ENCODE measurements around the gene ALG12.

Gene ALG12

DNA sequence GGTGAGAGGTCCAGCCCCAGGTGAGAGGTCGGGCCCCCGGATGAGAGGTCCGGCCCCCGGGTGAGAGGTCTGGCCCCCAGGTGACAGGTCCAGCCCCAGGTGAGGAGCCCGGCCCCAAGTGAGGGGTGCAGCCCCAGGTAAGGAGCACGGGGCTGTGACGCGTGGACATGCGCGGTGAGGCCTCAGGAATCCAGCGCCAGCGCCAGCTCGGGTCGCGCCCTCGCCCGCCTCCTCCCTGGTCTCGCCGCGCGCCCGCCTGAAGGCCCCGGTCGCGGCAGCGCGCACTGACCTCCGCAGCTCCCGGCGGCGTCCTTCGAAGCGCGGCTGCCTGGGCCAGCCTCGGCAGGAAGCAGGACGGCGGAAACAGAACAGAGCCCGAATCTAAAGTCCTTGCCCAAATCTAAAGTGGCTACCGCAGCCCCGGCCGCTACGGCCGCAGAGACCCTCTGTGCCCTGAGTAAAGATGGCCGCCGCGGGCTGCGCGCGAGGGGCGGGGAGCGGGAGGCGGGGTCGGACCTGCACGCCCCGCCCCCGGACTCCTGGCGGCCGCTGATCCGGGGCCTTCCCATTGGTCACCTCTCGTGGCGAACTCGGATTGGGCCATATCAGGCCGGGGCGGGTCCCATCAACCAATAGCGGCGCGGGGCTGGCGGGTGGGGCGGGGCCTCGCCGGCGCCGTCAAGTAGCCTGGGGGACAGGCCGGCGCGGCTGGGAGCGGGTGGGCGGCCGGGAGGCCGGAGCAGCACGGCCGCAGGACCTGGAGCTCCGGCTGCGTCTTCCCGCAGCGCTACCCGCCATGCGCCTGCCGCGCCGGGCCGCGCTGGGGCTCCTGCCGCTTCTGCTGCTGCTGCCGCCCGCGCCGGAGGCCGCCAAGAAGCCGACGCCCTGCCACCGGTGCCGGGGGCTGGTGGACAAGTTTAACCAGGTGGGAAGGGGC is at the start of gene ALG12, which contains the start of gene CRELD2:
Gene ALG12 (minus strand): TSS at position 465 of the 937 bp plus-strand sequence. CDS start 4,673 bp downstream, outside the sequence.
Gene CRELD2 (plus strand): TSS at position 661 of the 937 bp plus-strand sequence. CDS start 136 bp downstream, at position 797.
- peak; percentile 94 for DNase-seq (ENCODE audit: low read depth, low spot score)

DNA sequence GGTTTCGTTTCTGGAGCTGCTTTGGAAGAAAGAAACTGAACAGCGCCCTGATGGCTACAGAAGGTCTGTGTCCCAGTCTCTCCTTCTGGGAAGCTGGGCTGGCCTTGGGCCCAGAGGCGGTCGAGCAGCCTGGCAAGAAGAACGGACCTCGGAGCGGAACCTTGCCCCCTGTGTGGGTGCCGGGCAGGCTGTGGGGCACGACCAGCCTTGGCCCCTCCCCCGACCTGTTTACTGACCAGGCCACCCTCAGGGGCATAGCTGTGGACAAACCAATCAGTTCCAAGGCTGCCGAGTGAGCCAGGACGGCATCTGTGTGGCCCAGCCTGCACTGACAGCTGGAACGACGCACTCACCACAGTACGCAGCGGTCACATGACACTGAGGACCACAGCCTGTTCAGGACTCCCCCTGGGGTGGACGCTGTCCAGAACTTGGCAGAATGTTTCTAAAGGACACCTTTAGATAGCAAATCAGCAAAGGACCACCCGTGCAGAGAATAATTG is 49.5 kb upstream of the ALG12 start:
- DNase-seq (ENCODE audit: low read depth, low spot score) = no peak

DNA sequence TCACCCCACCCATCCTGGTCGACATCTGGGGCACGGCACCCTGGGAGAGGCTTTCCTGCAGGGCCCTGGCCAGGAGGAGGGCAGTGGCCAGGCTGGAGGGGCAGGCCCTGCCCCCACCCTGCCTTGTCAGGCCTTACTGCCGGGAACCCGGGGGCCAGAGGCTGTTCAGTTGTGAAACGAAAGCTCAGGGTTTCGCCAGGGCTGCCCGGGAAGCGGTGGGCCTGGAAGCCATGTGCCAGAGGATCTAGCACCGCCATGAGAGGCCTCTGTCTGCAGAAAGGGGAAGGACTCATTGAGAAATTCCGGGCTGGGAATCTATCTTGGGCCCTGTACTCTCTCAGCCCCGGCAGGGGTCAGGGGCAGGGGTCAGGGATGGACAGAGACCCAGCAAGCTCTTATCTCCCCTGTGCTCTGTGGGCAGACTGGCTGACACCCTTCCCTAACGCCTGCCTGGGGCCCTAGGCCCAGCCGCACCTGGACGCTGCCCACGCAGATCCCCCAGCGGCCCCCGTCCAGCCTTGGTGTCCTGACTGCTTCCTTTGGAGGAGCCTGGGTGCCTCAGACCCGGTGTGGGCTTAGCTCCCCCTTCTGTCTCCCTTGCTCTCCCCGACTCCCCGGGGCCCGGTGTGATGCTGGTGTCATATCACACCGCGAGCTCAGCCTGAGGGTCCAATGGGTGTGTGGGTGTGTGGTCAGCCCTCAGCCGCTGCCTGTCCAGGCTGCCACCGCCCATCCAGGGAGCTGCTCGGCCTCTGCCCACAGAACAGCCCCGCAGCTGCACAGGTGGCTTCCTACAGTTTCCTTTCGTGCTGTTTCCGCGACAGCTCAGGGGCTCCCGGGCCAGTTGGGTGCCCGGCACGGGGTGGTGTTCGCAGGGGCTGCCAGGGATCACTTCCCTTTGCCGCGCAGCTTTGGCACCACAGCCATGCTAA is 48.8 kb upstream of the ALG12 start:
- no peak for DNase-seq (ENCODE audit: low read depth, low spot score)

DNA sequence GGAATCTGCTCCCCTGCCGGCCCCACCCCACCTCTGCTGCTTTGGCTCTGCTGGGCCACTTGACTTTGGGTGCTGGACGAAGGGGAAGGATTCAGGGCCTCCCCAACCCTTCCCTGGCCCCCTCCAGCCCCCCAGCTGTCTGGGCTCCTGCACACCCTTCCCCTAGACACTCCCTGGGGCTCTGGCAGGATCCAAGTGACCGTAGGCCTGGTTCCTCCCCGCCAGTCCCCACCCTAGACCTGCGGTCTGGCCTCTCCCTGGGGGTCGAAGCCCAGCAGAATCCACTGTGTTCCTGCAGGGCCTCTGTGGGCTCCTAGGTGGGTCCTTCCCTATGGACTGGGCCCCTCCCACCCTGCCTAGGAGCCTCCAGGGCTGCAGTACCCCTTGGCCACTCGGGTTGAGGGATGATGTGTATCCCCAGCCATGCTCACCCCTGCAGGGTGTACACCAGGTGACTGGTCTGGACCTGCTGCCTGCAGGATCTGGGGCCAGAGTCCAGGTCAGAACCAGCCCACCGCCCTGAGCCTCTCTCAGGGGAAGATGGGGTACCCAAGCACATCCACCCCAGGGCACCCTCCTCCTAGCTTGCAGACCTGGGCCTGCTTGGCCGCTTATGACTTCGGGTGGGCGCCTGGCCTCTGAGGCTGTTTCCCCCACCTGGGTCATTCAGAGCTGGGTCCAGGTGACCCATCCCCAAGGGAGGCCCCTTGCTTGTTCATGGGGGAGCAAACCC is 48.0 kb upstream of the ALG12 start:
- DNase-seq (ENCODE audit: low read depth, low spot score) = no peak

DNA sequence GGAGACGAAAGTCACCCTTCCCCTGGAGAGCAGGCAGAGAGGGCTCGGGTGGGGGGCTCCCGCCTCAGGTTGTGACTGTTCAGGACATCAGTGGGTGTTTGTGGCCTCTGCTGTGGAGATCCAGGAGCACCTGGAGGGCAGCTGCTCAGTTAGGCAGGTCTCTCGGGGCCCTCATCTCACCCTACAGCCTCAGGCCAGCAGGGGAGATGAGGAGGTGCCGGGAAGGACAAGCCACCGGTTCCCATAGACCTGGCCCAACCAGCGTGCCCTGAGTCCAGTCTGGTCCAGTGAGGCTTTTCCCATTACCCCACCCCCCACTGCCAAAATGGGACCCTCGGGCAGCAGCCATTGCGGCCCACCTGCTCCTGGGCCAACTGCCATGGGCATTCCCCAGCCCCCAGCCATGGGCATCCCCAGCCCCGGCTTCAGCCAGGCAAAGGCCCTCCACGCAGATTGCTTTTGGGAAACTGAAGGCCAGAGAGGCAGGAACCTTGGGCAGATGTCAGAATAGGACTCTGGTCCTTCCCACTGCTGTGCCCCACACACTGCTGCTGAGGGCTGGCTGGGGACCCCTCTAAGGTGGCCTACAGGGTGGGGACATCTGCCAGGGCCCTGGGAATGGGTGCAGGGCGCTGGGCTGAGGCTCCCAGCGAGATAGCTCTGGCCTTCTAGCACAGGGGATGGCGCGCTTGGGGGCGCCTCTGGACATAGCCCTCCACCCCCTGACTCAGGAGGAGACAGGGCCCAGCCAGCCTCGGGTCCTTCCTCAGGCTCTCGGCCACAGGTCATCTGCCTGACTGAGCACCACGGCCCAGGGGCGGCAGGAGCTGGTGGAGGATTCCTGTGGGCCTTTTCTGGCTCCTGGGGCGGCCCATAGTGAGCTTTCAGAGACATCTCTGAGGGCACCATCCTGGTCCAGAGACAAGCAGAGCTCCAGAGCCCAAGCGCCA is 47.1 kb upstream of the ALG12 start:
- no peak for DNase-seq (ENCODE audit: low read depth, low spot score)

DNA sequence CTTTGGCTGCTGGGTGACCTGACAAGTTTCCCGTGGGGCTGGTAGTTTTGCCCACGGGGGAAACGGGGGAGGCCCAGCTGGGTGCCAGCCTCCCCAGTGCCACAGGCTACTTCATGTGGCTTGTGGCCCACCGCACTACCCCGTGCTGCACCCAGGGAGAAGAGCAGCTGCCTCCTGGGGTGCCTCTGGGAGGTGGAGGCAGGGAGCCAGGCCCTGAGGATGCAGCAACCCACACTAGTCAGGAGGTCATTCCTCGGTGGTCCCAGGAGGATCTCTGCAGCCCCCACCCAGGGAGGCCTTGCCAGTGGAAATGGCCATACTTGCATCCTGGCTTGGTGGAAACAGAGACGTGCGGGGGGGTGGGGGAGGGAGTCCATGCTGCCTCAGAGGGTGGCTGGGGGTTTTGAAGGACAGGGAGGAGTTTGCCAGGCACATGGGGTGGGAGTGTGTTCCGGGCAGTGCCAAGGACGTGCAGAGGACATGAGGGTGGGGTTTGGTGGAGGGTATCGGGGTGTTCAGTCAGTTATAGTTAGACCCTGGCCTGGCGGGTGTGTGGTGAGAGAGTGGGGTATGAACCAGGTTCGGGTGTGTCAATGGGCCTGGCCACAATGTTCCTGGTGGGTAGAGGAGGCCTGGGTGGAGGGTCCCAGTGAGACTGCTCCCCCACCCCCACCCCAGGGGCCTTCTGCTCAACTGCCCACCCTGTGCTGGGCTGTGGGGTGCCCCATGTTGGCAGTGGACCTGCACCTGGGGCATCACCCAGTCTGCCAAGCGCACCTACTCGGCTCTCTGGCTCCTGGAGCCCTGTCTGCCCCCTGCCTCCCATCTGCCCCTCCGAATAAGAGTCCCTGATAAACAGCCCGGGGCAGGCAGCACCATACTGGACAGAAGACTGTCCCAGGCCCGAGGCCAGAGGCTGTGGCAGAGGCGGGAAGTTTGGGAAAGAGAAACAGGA is 46.2 kb upstream of the ALG12 start:
- no peak for DNase-seq (ENCODE audit: low read depth, low spot score)

DNA sequence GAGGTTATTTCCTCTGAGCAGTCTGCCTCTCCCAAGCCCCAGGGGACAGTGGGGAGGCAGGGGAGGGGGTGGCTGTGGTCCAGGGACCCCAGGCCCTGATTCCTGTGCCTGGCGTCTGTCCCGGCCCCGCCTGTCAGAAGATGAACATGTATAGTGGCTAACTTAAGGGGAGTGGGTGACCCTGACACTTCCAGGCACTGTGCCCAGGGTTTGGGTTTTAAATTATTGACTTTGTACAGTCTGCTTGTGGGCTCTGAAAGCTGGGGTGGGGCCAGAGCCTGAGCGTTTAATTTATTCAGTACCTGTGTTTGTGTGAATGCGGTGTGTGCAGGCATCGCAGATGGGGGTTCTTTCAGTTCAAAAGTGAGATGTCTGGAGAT is 45.4 kb upstream of the ALG12 start:
- DNase-seq (ENCODE audit: low read depth, low spot score) = no peak

DNA sequence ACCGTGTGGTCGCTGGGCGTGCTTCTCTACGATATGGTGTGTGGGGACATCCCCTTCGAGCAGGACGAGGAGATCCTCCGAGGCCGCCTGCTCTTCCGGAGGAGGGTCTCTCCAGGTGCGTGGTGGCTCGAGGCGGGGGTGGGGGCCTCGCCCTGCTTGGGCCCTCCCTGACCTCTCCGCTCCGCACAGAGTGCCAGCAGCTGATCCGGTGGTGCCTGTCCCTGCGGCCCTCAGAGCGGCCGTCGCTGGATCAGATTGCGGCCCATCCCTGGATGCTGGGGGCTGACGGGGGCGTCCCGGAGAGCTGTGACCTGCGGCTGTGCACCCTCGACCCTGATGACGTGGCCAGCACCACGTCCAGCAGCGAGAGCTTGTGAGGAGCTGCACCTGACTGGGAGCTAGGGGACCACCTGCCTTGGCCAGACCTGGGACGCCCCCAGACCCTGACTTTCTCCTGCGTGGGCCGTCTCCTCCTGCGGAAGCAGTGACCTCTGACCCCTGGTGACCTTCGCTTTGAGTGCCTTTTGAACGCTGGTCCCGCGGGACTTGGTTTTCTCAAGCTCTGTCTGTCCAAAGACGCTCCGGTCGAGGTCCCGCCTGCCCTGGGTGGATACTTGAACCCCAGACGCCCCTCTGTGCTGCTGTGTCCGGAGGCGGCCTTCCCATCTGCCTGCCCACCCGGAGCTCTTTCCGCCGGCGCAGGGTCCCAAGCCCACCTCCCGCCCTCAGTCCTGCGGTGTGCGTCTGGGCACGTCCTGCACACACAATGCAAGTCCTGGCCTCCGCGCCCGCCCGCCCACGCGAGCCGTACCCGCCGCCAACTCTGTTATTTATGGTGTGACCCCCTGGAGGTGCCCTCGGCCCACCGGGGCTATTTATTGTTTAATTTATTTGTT is 44.8 kb upstream of the ALG12 start:
- no peak for DNase-seq (ENCODE audit: low read depth, low spot score)

DNA sequence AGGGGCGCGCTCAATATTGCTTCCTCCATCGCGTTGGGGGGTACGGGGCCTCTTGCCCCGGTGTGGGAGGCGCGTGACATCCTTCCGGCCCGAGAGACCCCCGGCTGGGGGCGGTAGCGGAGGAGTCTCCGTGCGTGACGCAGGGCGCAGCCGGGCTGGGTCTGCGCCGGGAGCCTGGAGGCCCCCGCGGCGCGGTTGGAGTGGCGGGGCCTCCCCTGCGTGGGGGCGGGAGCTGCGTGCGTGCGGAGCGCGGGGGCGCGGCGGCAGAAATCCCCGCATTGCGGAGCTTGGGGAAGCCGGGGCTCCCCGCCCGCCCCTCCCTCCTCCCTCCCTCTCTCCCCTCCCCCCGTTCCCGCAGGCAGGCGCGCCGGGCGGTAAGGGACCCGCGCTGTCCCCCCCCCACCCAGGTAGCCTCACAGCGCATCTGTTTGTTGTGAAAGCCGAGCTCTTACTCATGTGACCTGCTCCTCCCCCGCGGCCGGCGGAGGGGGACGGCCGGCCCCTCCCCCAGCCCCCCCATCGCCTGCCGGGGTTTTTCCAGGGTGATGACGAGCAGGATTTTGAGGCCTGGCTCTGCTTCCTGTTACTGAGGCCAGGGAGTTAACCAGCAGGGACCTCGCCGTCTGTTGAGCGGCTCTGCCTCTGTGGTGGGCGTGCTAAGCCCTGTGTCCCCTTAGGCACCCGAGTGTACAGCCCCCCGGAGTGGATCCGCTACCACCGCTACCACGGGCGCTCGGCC is 43.9 kb upstream of the ALG12 start:
- peak; percentile 69 for DNase-seq (ENCODE audit: low read depth, low spot score)

DNA sequence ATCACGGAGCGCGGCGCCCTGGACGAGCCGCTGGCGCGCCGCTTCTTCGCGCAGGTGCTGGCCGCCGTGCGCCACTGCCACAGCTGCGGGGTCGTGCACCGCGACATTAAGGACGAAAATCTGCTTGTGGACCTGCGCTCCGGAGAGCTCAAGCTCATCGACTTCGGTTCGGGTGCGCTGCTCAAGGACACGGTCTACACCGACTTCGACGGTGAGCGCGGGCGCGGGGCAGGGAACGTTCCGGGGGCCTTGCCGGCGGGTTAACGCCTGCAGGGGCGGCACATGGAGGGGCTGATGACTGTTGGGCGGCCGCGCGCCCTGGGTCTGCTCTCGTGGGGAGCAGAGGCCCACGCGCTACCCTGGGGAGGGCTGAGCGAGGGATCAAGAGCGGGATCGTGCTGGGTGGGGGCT is 43.4 kb upstream of the ALG12 start:
- DNase-seq (ENCODE audit: low read depth, low spot score) = no peak

DNA sequence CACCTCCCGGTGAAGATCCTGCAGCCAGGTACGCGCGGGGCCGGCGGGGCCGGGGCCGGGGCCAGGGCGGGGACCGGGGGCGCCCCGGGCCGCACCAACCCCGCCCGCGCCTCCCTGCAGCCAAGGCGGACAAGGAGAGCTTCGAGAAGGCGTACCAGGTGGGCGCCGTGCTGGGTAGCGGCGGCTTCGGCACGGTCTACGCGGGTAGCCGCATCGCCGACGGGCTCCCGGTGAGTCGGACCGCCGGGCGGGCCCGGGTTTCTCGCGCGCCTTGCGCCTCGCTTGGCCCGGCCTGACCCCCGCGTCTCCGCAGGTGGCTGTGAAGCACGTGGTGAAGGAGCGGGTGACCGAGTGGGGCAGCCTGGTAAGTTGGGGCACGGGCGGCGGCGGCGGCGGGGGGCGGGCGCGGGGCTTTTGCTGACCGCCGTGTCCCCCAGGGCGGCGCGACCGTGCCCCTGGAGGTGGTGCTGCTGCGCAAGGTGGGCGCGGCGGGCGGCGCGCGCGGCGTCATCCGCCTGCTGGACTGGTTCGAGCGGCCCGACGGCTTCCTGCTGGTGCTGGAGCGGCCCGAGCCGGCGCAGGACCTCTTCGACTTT is 42.9 kb upstream of the ALG12 start:
- no peak for DNase-seq (ENCODE audit: low read depth, low spot score)

DNA sequence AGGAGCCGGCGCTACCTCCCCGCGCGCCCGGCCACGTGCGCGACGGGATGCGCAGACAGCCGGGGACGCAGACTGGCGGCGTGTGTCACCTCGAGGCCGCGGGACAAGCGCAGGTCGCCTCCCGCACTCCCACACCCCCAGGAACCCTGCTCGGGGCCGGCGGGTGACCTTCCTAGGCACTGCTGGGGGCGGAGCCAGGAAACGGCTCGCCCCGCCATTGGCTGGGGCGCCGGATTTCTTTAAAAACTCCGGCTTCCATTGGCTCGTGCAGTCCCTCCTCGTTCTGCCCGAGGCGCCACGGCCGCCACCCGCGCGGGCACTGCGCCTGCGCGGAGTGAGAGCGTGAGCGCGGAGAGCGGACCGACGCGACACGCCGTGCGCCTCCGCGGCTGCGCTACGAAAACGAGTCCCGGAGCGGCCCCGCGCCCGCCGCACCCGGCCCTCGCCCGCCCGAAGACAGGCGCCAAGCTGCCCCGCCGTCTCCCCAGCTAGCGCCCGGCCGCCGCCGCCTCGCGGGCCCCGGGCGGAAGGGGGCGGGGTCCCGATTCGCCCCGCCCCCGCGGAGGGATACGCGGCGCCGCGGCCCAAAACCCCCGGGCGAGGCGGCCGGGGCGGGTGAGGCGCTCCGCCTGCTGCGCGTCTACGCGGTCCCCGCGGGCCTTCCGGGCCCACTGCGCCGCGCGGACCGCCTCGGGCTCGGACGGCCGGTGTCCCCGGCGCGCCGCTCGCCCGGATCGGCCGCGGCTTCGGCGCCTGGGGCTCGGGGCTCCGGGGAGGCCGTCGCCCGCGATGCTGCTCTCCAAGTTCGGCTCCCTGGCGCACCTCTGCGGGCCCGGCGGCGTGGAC is 42.1 kb upstream of the ALG12 start, which contains the start of gene PIM3:
Gene PIM3 (plus strand): TSS at position 614 of the 846 bp plus-strand sequence. CDS start 176 bp downstream, at position 790.
- peak; percentile 79 for DNase-seq (ENCODE audit: low read depth, low spot score)

DNA sequence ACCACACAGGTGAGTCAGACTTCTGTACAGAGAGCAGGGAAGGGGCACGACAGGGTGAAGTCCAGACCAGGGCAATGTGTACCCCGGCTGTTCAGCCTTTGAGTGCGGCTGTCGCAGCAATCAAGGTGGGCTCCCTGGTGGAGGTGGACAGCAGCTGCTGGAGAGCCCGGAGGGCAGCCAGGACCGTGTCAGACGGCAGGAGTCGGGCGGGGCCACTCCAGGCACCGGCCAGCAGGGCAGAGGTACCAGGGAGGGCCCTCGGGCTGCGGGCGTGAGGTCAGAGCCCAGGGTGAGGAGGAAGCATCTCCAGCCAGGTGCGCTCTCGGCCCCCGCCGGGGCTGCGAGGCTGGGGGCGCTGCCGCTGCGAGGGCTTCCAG is 41.5 kb upstream of the ALG12 start:
- DNase-seq (ENCODE audit: low read depth, low spot score) = no peak

DNA sequence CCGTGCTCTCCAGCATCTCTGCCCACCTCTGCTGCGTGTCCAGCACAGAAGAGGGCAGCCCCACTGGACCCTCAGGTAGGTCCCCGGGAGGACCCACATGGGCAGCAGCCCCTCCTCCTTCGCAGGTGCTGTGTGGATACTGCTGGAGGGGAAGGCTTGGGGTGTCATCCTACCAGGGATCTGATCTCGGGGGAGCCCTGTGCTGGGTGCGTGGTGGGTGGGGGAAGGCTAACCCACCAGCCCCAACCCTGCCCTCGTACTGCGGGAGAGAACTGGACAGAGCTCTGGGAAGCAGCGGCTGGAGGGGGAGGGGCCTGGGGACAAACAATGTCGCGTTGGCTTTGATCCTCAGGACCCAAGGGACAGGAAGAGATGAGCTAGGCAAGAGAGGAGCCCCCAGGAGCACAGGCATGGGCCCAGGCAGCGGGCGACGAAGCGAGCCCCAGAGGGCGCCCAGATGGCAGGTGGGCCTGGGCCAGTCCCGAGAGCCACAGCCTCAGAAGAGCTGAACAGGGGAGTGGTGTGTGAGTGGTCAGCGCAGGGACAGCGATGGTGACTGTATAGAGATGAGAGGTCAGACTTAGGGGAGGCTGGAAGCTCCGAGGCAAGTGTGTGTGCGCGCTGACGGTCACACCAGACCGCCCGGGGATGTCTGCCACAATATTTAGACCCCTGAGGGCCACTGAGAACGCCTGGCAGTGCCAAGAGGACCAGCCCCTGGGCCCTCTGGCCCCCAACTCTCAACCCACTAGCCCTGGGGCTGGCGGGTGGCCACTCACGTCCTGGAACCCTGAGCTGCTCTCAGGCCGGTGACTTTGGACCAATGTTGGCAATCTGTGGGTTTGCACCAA is 40.9 kb upstream of the ALG12 start:
- DNase-seq (ENCODE audit: low read depth, low spot score) = no peak

DNA sequence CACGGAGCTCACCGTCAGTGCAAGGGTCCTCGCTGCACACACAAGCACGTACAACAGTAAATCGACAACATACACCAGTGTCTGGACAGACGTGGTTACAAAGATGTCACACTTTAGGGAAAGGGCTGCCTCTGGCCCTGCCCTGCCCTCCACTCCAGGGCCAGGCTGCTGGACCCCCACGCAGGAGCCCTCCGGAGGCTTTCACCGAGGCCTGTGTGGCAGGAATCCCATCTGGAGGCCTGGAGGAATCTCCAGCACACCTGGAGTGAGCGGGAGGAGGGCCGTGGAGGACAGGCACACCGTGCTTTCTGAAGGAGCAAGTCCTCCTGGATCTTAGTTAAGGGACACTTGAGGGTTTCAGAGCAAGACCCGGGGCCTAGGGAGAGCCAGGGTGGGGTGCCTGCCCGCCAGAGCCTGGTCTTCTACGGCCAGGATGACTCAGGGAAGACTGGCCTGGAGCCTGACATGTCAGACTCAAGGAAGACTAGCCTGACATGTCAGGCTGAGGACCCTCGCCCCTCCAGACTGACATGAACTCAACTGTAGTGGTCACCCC is 40.2 kb upstream of the ALG12 start:
- no peak for DNase-seq (ENCODE audit: low read depth, low spot score)

All from activated naive CD8-positive, alpha-beta T cell treated with anti-CD3 and anti-CD28 coated beads, Interleukin-2, amount 50 U/mL, for 16 hours (primary cell).